HG03575 (cell line): ENCODE measurements around the gene WFIKKN1.

Source experiments
- ATAC-seq: cut with Tn5 transposase; IDR thresholded peaks from one replicate; pipeline ENCODE4 v1.9.1; 2021; ENCODE audit not compliant: unreplicated experiment, insufficient number of reproducible peaks, low FRiP score; ENCODE audit errors: extremely low read depth

The WFIKKN1 gene

GRCh38 chr16:630815-631405 lies at the start of gene WFIKKN1:
WFIKKN1 (plus strand) TSS chr16:630985; CDS start chr16:631254, 269 bp downstream.
- no peak for ATAC-seq

- ATAC-seq: no peak
These were observed 48.6 kb upstream of the WFIKKN1 start for GRCh38 chr16:582218-582613.

GRCh38 chr16:582614-583331 lies 48.0 kb upstream of the WFIKKN1 start:
- ATAC-seq: no peak

GRCh38 chr16:583470-583814 lies 47.3 kb upstream of the WFIKKN1 start:
- ATAC-seq: no peak

- no peak for ATAC-seq
These were observed 46.8 kb upstream of the WFIKKN1 start for GRCh38 chr16:583815-584591.

GRCh38 chr16:585351-585750 lies 45.4 kb upstream of the WFIKKN1 start:
- no peak for ATAC-seq

GRCh38 chr16:586047-586644 lies 44.6 kb upstream of the WFIKKN1 start:
- ATAC-seq: no peak

- ATAC-seq: no peak
These were observed 43.9 kb upstream of the WFIKKN1 start for GRCh38 chr16:586645-587590.

- no peak for ATAC-seq
These were observed 42.2 kb upstream of the WFIKKN1 start for GRCh38 chr16:588639-588888.

GRCh38 chr16:588889-589657 lies 41.7 kb upstream of the WFIKKN1 start:
- ATAC-seq: no peak

- no peak for ATAC-seq
These were observed 41.1 kb upstream of the WFIKKN1 start, which contains the start of gene RAB40C for GRCh38 chr16:589658-590187. RAB40C (plus strand) TSS chr16:590066; CDS start chr16:590292, 226 bp downstream.

GRCh38 chr16:590188-590814 lies 40.5 kb upstream of the WFIKKN1 start:
- no peak for ATAC-seq

- ATAC-seq: no peak
These were observed 40.0 kb upstream of the WFIKKN1 start for GRCh38 chr16:590815-591200.

- no peak for ATAC-seq
These were observed 39.6 kb upstream of the WFIKKN1 start for GRCh38 chr16:591231-591630.

GRCh38 chr16:591892-592517 lies 38.8 kb upstream of the WFIKKN1 start:
- no peak for ATAC-seq

- no peak for ATAC-seq
These were observed 38.1 kb upstream of the WFIKKN1 start for GRCh38 chr16:592518-593306.
